Parathyroid adenoma (tissue), 2 donors: Measurements from ENCODE around the gene CDH3.

ENCODE experiments used
- H2AFZ ChIP-seq: fragments of 300-600 bp; sonication (generic); one replicate; pipeline ENCODE4 v1.7.0; 2017; ENCODE audit warnings: antibody characterized with exemption, mild to moderate bottlenecking
- H3K27ac ChIP-seq: fragments of 300-600 bp; sonication (generic); one replicate; pipeline ENCODE4 v1.7.0; 2017
- H3K27me3 ChIP-seq: fragments of 300-600 bp; sonication (generic); one replicate; pipeline ENCODE4 v1.7.0; 2017; ENCODE audit warnings: low read length; ENCODE audit not compliant: control insufficient read depth, insufficient read depth
- H3K36me3 ChIP-seq: fragments of 300-600 bp; sonication (generic); one replicate; pipeline ENCODE4 v1.7.0; 2017; ENCODE audit warnings: low read length; ENCODE audit not compliant: control insufficient read depth, insufficient read depth
- H3K4me1 ChIP-seq: fragments of 300-600 bp; sonication (generic); one replicate; pipeline ENCODE4 v1.7.0; 2017; ENCODE audit warnings: control low read depth
- H3K4me2 ChIP-seq: fragments of 300-600 bp; sonication (generic); one replicate; pipeline ENCODE4 v1.7.0; 2017; ENCODE audit warnings: low read length
- H3K4me3 ChIP-seq: fragments of 300-600 bp; sonication (generic); one replicate; pipeline ENCODE4 v1.7.0; 2017; ENCODE audit warnings: low read depth, low read length
- H3K79me2 ChIP-seq: fragments of 300-600 bp; sonication (generic); one replicate; pipeline ENCODE4 v1.7.0; 2017; ENCODE audit warnings: control low read depth
- H3K9ac ChIP-seq: fragments of 300-600 bp; sonication (generic); one replicate; pipeline ENCODE4 v1.7.0; 2017; ENCODE audit warnings: mild to moderate bottlenecking
- H3K9me3 ChIP-seq: fragments of 300-600 bp; sonication (generic); one replicate; pipeline ENCODE4 v1.7.0; 2017; ENCODE audit warnings: low read length; ENCODE audit not compliant: control insufficient read depth
- CTCF ChIP-seq: fragments of 300-600 bp; sonication (generic); IDR thresholded peaks from one replicate; pipeline ENCODE4 v1.7.0; 2017; ENCODE audit warnings: antibody characterized with exemption, mild to moderate bottlenecking
- donor health status: primary hyperparathyroidism.

CDH3 gene

GRCh38 chr16:68659412-68660358, 14.6 kb downstream of the CDH3 start:
- Histone ChIP-seq H3K9me3 (no peaks in the 10 kb centered on the region), H3K36me3 (no peaks in the 10 kb centered on the region), H3K4me2 (no peak overlapping the region), H3K4me3 (no peak overlapping the region), H3K4me1 (no peaks in the 10 kb centered on the region), H3K9ac (no peak overlapping the region), H3K79me2 (no peaks in the 10 kb centered on the region), H3K27me3 (no peaks in the 10 kb centered on the region), H3K27ac (no peak overlapping the region), H2AFZ (no peak overlapping the region)
- TF ChIP-seq CTCF, result no peak

GRCh38 chr16:68660359-68660795, 15.3 kb downstream of the CDH3 start:
- Histone ChIP-seq H3K27me3 (no peaks in the 10 kb centered on the region), H2AFZ (no peak overlapping the region), H3K4me2 (no peak overlapping the region), H3K4me3 (no peak overlapping the region), H3K9me3 (no peaks in the 10 kb centered on the region), H3K36me3 (no peaks in the 10 kb centered on the region), H3K9ac (no peak overlapping the region), H3K79me2 (no peaks in the 10 kb centered on the region), H3K4me1 (no peaks in the 10 kb centered on the region), H3K27ac (no peak overlapping the region)
- no peak for TF ChIP-seq CTCF

DNA sequence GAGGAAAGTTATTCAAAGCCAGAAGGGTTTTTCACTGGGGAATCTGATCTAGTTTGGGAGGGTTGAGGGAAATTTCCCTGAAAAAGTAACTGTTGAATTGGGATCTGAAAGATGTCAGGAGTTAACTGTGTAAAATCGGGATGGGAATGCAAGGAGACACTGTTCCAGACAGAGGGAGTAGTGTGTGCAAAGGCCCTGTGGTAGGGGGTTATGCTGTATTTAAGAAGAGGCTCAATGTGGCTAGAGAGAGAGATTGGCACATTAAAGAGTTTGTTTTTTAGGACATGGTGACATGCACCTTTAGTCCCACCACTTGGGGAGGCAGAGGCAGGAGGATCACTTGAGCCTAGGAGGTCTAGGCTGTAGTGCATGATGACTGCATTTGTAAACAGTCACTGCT, 16.9 kb downstream of the CDH3 start:
- Histone ChIP-seq H3K36me3 (no peaks in the 10 kb centered on the region), H3K4me1 (no peaks in the 10 kb centered on the region), H3K79me2 (no peaks in the 10 kb centered on the region), H3K9me3 (no peaks in the 10 kb centered on the region), H2AFZ (no peak overlapping the region), H3K4me3 (no peak overlapping the region), H3K9ac (no peak overlapping the region), H3K27me3 (no peaks in the 10 kb centered on the region), H3K4me2 (no peak overlapping the region), H3K27ac (no peak overlapping the region)
- TF ChIP-seq CTCF, result no peak

DNA sequence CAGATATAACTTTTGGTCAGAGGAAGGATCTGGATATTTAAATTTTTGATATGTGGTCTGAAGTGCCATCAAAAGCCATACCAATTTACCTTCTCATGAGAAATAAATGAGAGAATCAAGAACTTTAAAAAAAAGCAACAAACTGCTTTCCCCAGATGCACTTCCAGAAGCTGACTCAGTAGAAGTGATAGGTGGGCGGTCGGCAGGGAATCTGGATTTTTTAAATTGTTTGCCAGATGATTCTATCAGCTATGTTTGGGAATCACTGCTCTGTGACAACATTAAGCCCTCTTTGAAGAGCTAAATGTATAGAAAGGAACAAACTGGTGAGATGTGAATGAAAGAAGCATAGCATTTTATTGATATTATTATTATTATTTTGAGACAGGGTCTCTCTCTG, 19.2 kb downstream of the CDH3 start:
- H3K4me1 ChIP-seq, result no peaks in the 10 kb centered on the region
- H2AFZ ChIP-seq, result no peak overlapping the region
- no peaks in the 10 kb centered on the region for H3K27me3 ChIP-seq
- no peak overlapping the region for H3K9ac ChIP-seq
- no peak overlapping the region for H3K27ac ChIP-seq
- H3K36me3 ChIP-seq, result no peaks in the 10 kb centered on the region
- no peak overlapping the region for H3K4me3 ChIP-seq
- H3K4me2 ChIP-seq, result no peak overlapping the region
- no peaks in the 10 kb centered on the region for H3K79me2 ChIP-seq
- no peak for TF ChIP-seq CTCF
- no peaks in the 10 kb centered on the region for H3K9me3 ChIP-seq

- Histone ChIP-seq H3K9ac (no peak overlapping the region), H3K27ac (no peak overlapping the region), H3K4me3 (no peak overlapping the region), H3K9me3 (no peaks in the 10 kb centered on the region), H3K4me1 (no peaks in the 10 kb centered on the region), H3K4me2 (no peak overlapping the region), H3K79me2 (no peaks in the 10 kb centered on the region), H2AFZ (no peak overlapping the region), H3K36me3 (no peaks in the 10 kb centered on the region), H3K27me3 (no peaks in the 10 kb centered on the region)
- no peak for TF ChIP-seq CTCF
Observed at GRCh38 chr16:68665501-68665900, 20.4 kb downstream of the CDH3 start.
